WTC11 (cell line): Measurements from ENCODE around the gene ZNF322. TPM values are rescaled to one million over a fixed set of nuclear protein-coding genes. Genes with fewer than 3 reads are reported as not detected.
A peak's percentile ranks its signal among the peaks of the same experiment; 100 is the strongest.
"Not testable (repeated sequence)": the region's sequence is repeated elsewhere in the genome, so short reads cannot be mapped to it uniquely, and the experiment has no call there.

ENCODE experiments used
- ATAC-seq: fragments of 200-7000 bp; cut with Tn5 transposase; 2 replicates; pipeline ENCODE4 v1.10.0; 2021; ENCODE audit warnings: mild to moderate bottlenecking, moderate library complexity
- CTCF ChIA-PET: fragments of 300-600 bp; sonication (Branson Sonifier 250); formaldehyde crosslinking; loops from one replicate; lab custom pipeline; 2021; ENCODE audit warnings: antibody characterized with exemption; lab: Charles Lee
- POLR2A ChIA-PET: fragments of 350-600 bp; sonication (Branson Sonifier 250); formaldehyde crosslinking; loops from one replicate; lab custom pipeline; 2021; ENCODE audit warnings: antibody characterized with exemption; lab: Charles Lee
- DNase-seq: peaks from one replicate; pipeline ENCODE4 v3.0.0; 2021; ENCODE audit warnings: low spot score
- H3K27ac Mint-ChIP-seq: 2 replicates; pipeline ENCODE4 v1.8.0; 2021; ENCODE audit warnings: mixed read lengths
- H3K27me3 Mint-ChIP-seq: 2 replicates; pipeline ENCODE4 v1.8.0; 2021; ENCODE audit warnings: low read depth, mild to moderate bottlenecking, moderate library complexity, mixed read lengths
- H3K36me3 Mint-ChIP-seq: 2 replicates; pipeline ENCODE4 v1.8.0; 2021; ENCODE audit warnings: mixed read lengths
- H3K4me1 Mint-ChIP-seq: 2 replicates; pipeline ENCODE4 v1.8.0; 2022; ENCODE audit warnings: mixed read lengths
- H3K4me3 Mint-ChIP-seq: 2 replicates; pipeline ENCODE4 v1.8.0; 2021; ENCODE audit warnings: mild to moderate bottlenecking, moderate library complexity, mixed read lengths
- H3K9me3 Mint-ChIP-seq: 2 replicates; pipeline ENCODE4 v1.8.0; 2021; ENCODE audit warnings: mixed read lengths
- ELF4 ChIP-seq: sonication (generic); formaldehyde crosslinking; IDR thresholded peaks from 2 replicates; pipeline ENCODE4 v1.8.1; 2022; ENCODE audit warnings: low read depth, mild to moderate bottlenecking, moderate library complexity, missing genetic modification reagents
- GTF2I ChIP-seq: fragments of 250-450 bp; sonication (Bioruptor Pico); conservative IDR thresholded peaks from 2 replicates; pipeline ENCODE4 v1.4.0; 2021; ENCODE audit warnings: mild to moderate bottlenecking
- MAX ChIP-seq: sonication (generic); formaldehyde crosslinking; IDR thresholded peaks from 2 replicates; pipeline ENCODE4 v1.8.0; 2022; ENCODE audit warnings: mild to moderate bottlenecking, missing genetic modification reagents
- MXD4 ChIP-seq: fragments of 250-450 bp; sonication (Bioruptor Pico); IDR thresholded peaks from 2 replicates; pipeline ENCODE4 v1.8.0; 2021; ENCODE audit warnings: mild to moderate bottlenecking, moderate library complexity, borderline replicate concordance
- SMAD4 ChIP-seq: sonication (generic); formaldehyde crosslinking; IDR thresholded peaks from 2 replicates; pipeline ENCODE4 v1.8.0; 2022; ENCODE audit warnings: mild to moderate bottlenecking, missing genetic modification reagents
- TP53 ChIP-seq: sonication (generic); formaldehyde crosslinking; IDR thresholded peaks from 2 replicates; pipeline ENCODE4 v1.8.1; 2023; ENCODE audit warnings: mild to moderate bottlenecking, missing genetic modification reagents
- USF1 ChIP-seq: sonication (generic); formaldehyde crosslinking; IDR thresholded peaks from 2 replicates; pipeline ENCODE4 v1.8.0; 2022; ENCODE audit warnings: mild to moderate bottlenecking, missing genetic modification reagents
- ZBTB21 ChIP-seq: sonication (generic); formaldehyde crosslinking; IDR thresholded peaks from 2 replicates; pipeline ENCODE4 v1.8.1; 2023; ENCODE audit warnings: mild to moderate bottlenecking, missing genetic modification reagents, borderline replicate concordance
- ZNF317 ChIP-seq: sonication (generic); formaldehyde crosslinking; IDR thresholded peaks from 2 replicates; pipeline ENCODE4 v1.8.1; 2023; ENCODE audit warnings: low read depth, mild to moderate bottlenecking, moderate library complexity, missing genetic modification reagents, borderline replicate concordance
- total RNA-seq: library from RNA; stranded (reverse); gene quantifications from 3 replicates; pipeline ENCODE4 v1.2.3, GENCODE V29; 2021
- TF ChIP-seq, protein P1 (sequence below): sonication (generic); formaldehyde crosslinking; IDR thresholded peaks from 2 replicates; pipeline ENCODE4 v1.8.1; 2023; ENCODE audit warnings: mild to moderate bottlenecking, missing genetic modification reagents, moderate library complexity

Gene ZNF322
- total RNA-seq, 1 experiment from 2014 or later = 42.9 TPM

DNA sequence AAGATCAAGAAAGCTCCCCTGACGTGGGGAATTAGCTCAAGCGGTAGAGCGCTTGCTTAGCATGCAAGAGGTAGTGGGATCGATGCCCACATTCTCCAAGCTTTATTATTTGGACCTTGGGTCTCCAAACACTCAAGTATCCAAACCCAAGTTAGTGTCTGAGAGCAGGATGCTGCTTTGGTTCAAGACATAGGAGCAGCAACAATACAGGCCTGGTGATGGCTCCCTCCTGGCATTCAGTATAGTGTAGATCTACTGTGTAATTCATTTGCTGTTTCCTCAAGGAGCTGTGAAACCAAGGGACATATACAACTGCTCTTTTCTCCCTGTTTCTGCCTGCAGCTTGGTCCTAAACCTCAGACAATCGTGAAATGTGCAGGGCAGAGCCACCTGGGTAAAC, 45.8 kb upstream of the ZNF322 start:
- H3K36me3 Mint-ChIP-seq, H3K9me3 Mint-ChIP-seq, CTCF ChIA-PET, DNase-seq, POLR2A ChIA-PET, H3K27ac Mint-ChIP-seq, H3K4me3 Mint-ChIP-seq, H3K27me3 Mint-ChIP-seq, H3K4me1 Mint-ChIP-seq: not testable (repeated sequence)
- peak; percentile 68 for ATAC-seq

DNA sequence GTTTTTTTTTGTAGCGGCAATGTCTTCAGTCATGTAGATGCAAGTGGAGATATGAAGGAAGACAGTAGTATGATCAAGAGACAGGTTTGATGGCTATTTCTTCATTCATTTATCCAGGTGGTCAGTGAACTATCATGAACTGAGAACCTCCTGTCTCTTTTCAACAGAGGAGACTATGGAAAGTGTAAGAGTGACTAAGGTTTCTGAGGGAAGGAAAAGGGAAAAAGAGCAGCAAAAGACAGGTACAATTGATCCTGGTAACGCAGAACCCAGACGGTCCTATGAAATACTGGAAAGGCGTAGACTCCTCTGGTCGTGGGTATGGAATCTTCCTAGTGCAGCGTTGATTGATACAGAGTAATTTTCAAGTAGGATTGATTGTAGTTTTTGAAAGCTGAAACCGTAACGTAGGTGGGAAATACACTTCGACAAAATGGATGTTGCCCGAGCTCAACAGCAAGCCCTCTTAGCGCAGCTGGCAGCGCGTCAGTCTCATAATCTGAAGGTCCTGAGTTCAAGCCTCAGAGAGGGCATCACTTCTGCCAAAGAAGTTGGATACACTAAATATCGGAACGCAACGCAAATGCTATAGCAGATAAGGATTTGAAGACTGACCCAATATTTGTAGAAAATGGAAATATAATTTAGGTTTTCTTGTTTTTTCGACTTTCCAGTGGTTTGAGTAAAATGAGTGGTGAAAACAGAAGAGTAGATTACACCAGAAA, 41.6 kb upstream of the ZNF322 start:
- H3K4me3 Mint-ChIP-seq, POLR2A ChIA-PET, H3K27ac Mint-ChIP-seq, H3K4me1 Mint-ChIP-seq, DNase-seq, H3K27me3 Mint-ChIP-seq, H3K36me3 Mint-ChIP-seq, CTCF ChIA-PET, H3K9me3 Mint-ChIP-seq: not testable (repeated sequence)
- ATAC-seq = peak; percentile 79

- DNase-seq, POLR2A ChIA-PET, H3K4me1 Mint-ChIP-seq, CTCF ChIA-PET, H3K9me3 Mint-ChIP-seq, H3K36me3 Mint-ChIP-seq, H3K27me3 Mint-ChIP-seq, H3K27ac Mint-ChIP-seq, H3K4me3 Mint-ChIP-seq: not testable (repeated sequence)
- ATAC-seq = peak; percentile 12; the same call in 1 of the 2 replicates
Measured at GRCh38 chr6:26697496-26697895, 38.0 kb upstream of the ZNF322 start.

GRCh38 chr6:26689324-26689947, 29.9 kb upstream of the ZNF322 start:
- not testable (repeated sequence) for H3K9me3 Mint-ChIP-seq
- peak; percentile 95 for ATAC-seq

GRCh38 chr6:26682435-26683042, 23.0 kb upstream of the ZNF322 start:
- H3K27ac Mint-ChIP-seq, POLR2A ChIA-PET, H3K27me3 Mint-ChIP-seq, CTCF ChIA-PET, DNase-seq, H3K4me3 Mint-ChIP-seq, H3K9me3 Mint-ChIP-seq, H3K36me3 Mint-ChIP-seq, H3K4me1 Mint-ChIP-seq: not testable (repeated sequence)
- peak; percentile 72 for ATAC-seq

More at GRCh38 chr6:26689324-26689947, 29.9 kb upstream of the ZNF322 start:
- H3K4me3 Mint-ChIP-seq, H3K27ac Mint-ChIP-seq, DNase-seq, H3K27me3 Mint-ChIP-seq, POLR2A ChIA-PET, H3K4me1 Mint-ChIP-seq, H3K36me3 Mint-ChIP-seq, CTCF ChIA-PET: not testable (repeated sequence)

DNA sequence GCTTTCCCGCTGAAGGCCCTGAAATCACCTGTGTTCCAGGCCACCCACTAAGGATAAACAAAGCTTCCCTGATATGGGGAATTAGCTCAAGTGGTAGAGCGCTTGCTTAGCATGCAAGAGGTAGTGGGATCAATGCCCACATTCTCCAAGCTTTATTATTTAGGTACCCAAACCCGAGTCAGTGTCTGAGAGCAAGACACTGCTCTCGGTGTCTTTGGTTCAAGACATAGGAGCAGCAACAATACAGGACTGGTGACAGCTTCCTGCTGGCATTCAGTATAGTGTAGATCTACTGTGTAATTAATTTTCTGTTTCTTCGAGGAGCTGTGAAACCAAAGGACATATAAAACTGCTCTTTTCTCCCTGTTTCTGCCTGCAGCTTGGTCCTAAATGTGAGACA, 13.7 kb upstream of the ZNF322 start:
- H3K27ac Mint-ChIP-seq, POLR2A ChIA-PET, H3K4me1 Mint-ChIP-seq, H3K4me3 Mint-ChIP-seq, CTCF ChIA-PET, H3K27me3 Mint-ChIP-seq, DNase-seq, H3K9me3 Mint-ChIP-seq, H3K36me3 Mint-ChIP-seq: not testable (repeated sequence)
- peak; percentile 92 for ATAC-seq

GRCh38 chr6:26670558-26670957, 11.0 kb upstream of the ZNF322 start:
- ATAC-seq, CTCF ChIA-PET, H3K27me3 Mint-ChIP-seq, DNase-seq, H3K4me3 Mint-ChIP-seq, H3K27ac Mint-ChIP-seq, POLR2A ChIA-PET, H3K4me1 Mint-ChIP-seq, H3K36me3 Mint-ChIP-seq: not testable (repeated sequence)
- peaks cover 14% of the 10 kb centered on the region for H3K9me3 Mint-ChIP-seq

GRCh38 chr6:26670003-26670402, 10.5 kb upstream of the ZNF322 start:
- CTCF ChIA-PET, DNase-seq, H3K27me3 Mint-ChIP-seq, H3K27ac Mint-ChIP-seq, H3K36me3 Mint-ChIP-seq, H3K4me1 Mint-ChIP-seq, ATAC-seq, H3K4me3 Mint-ChIP-seq, POLR2A ChIA-PET: not testable (repeated sequence)
- peaks cover 14% of the 10 kb centered on the region for H3K9me3 Mint-ChIP-seq

DNA sequence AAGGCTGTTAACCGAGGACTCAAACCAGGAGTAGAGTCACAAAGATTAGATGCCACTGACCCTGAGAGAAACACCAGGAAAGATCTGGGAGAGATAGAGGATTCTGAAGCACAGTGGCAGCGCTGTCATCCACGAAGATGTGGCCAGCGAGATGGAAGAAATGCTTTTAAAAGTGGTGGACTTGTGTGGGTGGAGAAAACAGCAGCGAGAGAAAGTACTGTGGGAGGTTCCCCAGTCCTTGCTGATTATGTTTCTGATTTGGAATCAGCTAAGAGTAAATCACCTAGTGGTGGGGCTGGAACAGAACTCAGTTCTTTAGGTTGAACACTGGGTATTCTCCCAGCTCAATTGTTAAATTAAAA, 435 bp upstream of the ZNF322 start:
- H3K27ac Mint-ChIP-seq = peak overlapping the region; percentile 7; the same call in 1 of the 2 replicates
- POLR2A ChIA-PET = interaction anchor here (0.8 kb wide), 1 partner anchor 39 kb away, joined by 3 read pairs; no protein-coding TSS in a partner anchor
- peaks cover 16% of the 10 kb centered on the region; the same call in 1 of the 2 replicates for H3K36me3 Mint-ChIP-seq
- CTCF ChIA-PET = interaction anchor here (0.5 to 0.6 kb wide), 2 partner anchors 92 to 624 kb away, joined by 3 read pairs; no protein-coding TSS in a partner anchor
- peaks cover 10% of the 10 kb centered on the region for H3K4me1 Mint-ChIP-seq
- H3K9me3 Mint-ChIP-seq = no peaks in the 10 kb centered on the region
- H3K4me3 Mint-ChIP-seq = peak overlapping the region; percentile 94
- H3K27me3 Mint-ChIP-seq = peaks cover 37% of the 10 kb centered on the region
- ATAC-seq (peak; percentile 12), DNase-seq (no peak)
- TF ChIP-seq ZBTB21 (CRISPR knock-in tag) (no peak), MXD4 (no peak), MAX (CRISPR knock-in tag) (no peak), SMAD4 (CRISPR knock-in tag) (no peak), ZNF317 (no peak), GTF2I (no peak), ELF4 (no peak), USF1 (CRISPR knock-in tag) (no peak), TP53 (CRISPR knock-in tag) (no peak)
- TF ChIP-seq, protein P1, sequence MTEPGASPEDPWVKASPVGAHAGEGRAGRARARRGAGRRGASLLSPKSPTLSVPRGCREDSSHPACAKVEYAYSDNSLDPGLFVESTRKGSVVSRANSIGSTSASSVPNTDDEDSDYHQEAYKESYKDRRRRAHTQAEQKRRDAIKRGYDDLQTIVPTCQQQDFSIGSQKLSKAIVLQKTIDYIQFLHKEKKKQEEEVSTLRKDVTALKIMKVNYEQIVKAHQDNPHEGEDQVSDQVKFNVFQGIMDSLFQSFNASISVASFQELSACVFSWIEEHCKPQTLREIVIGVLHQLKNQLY = no peak
